Mucosa of stomach (tissue), 1 donor: ENCODE data around the gene PCGF1.

ENCODE experiments used
- H3K27me3 ChIP-seq: one replicate; pipeline ENCODE4 v1.7.0; 2013; ENCODE audit warnings: mild to moderate bottlenecking, low read length; ENCODE audit not compliant: control insufficient read depth, insufficient read depth
- H3K36me3 ChIP-seq: one replicate; pipeline ENCODE4 v1.7.0; 2013; ENCODE audit warnings: low read length; ENCODE audit not compliant: control insufficient read depth, insufficient read depth
- H3K4me1 ChIP-seq: one replicate; pipeline ENCODE4 v1.7.0; 2013; ENCODE audit warnings: mild to moderate bottlenecking, low read length; ENCODE audit not compliant: control insufficient read depth, insufficient read depth
- H3K4me3 ChIP-seq: one replicate; pipeline ENCODE4 v1.7.0; 2013; ENCODE audit warnings: low read length
- H3K9ac ChIP-seq: one replicate; pipeline ENCODE4 v1.7.0; 2013; ENCODE audit warnings: mild to moderate bottlenecking, low read length, moderate library complexity
- H3K9me3 ChIP-seq: one replicate; pipeline ENCODE4 v1.7.0; 2013; ENCODE audit warnings: mild to moderate bottlenecking, low read length, moderate library complexity; ENCODE audit not compliant: control insufficient read depth
- donor health status: Pancreatic carcinoma.

PCGF1 gene

DNA sequence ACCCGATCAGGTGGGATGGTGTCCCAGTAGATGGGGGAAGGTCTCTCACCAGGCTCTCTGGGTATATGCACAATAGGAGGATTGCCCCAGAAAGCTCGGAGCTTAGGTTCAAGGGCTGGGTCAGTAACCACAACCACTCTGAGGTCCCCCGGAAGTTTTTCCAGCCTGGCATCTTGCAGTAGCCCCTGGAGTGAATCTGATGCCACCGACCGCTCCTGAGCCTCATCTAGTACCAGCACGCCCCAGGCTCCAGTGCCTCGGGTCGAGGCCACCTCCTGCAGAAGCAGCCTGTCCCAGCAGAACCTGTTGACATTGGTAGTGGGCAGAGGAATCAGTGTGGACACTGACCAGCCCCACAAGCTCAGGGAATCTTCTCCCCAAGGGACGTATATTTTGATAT is 16.5 kb upstream of the PCGF1 start:
- H3K4me1 ChIP-seq = peaks cover 20% of the 10 kb centered on the region
- no peaks in the 10 kb centered on the region for H3K9me3 ChIP-seq
- no peak overlapping the region for H3K4me3 ChIP-seq
- peaks cover 16% of the 10 kb centered on the region for H3K36me3 ChIP-seq
- H3K27me3 ChIP-seq = peaks cover 6% of the 10 kb centered on the region
- H3K9ac ChIP-seq = no peak overlapping the region

GRCh38 chr2:74522516-74522915 is 15.0 kb upstream of the PCGF1 start:
- peaks cover 19% of the 10 kb centered on the region for H3K27me3 ChIP-seq

GRCh38 chr2:74516650-74517049 is 9.2 kb upstream of the PCGF1 start:
- Histone ChIP-seq H3K9ac (no peak overlapping the region), H3K4me3 (peak overlapping the region; percentile 19), H3K4me1 (peaks cover 21% of the 10 kb centered on the region), H3K36me3 (no peaks in the 10 kb centered on the region), H3K9me3 (no peaks in the 10 kb centered on the region), H3K27me3 (peaks cover 76% of the 10 kb centered on the region)

More at GRCh38 chr2:74522516-74522915, 15.0 kb upstream of the PCGF1 start:
- Histone ChIP-seq H3K4me3 (no peak overlapping the region), H3K9ac (no peak overlapping the region), H3K9me3 (no peaks in the 10 kb centered on the region), H3K4me1 (peaks cover 6% of the 10 kb centered on the region), H3K36me3 (peaks cover 10% of the 10 kb centered on the region)

GRCh38 chr2:74515981-74516633 is 8.6 kb upstream of the PCGF1 start:
- peak overlapping the region; percentile 19 for H3K4me3 ChIP-seq
- no peaks in the 10 kb centered on the region for H3K36me3 ChIP-seq
- H3K4me1 ChIP-seq = peaks cover 21% of the 10 kb centered on the region
- H3K9ac ChIP-seq = no peak overlapping the region
- H3K27me3 ChIP-seq = peaks cover 81% of the 10 kb centered on the region
- no peaks in the 10 kb centered on the region for H3K9me3 ChIP-seq

- Histone ChIP-seq H3K36me3 (no peaks in the 10 kb centered on the region), H3K9me3 (no peaks in the 10 kb centered on the region), H3K4me3 (no peak overlapping the region), H3K9ac (no peak overlapping the region), H3K27me3 (peaks cover 87% of the 10 kb centered on the region), H3K4me1 (peaks cover 21% of the 10 kb centered on the region)
Measured at GRCh38 chr2:74515271-74515980, 7.9 kb upstream of the PCGF1 start.

DNA sequence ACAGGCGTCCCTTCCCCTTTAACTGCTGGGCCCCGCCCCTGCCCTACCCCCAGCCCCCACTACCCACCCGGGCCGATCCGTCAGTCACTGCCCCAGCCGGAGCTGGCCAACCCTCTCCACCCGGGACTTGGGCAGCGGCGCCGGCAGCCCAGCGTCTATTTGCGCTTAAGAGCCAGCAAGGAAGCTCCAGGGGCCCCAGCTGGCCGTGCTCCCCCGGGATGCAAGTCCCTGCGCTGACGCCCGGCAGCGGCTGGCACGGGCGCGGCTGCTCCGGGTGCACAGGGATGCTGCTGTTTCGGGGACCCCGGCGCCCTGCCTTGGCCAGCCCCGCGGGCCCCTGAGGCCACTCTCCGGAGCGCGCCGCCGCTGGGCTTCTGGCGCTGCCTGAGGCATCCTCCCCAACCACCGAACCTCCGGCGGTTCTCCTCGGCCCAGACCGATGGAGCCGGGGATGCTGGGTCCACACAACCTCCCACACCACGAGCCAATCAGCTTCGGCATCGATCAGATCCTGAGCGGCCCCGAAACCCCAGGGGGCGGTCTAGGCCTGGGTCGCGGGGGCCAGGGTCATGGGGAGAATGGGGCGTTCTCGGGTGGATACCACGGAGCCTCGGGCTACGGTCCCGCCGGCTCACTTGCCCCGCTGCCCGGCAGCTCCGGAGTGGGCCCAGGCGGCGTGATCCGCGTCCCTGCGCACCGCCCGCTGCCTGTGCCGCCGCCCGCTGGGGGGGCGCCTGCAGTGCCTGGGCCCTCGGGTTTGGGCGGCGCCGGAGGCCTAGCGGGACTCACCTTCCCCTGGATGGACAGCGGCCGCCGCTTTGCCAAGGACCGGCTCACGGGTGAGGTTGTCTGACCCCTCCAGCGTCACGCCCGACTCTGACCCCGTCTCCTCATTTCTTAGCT is 7.1 kb upstream of the PCGF1 start, which contains the start of gene TLX2:
TSS of gene TLX2 (plus strand) at position 83 of the 903 bp plus-strand sequence. CDS start at position 440, 357 bp downstream.
- no peak within 1 kb of the TSS for H3K4me3 ChIP-seq

DNA sequence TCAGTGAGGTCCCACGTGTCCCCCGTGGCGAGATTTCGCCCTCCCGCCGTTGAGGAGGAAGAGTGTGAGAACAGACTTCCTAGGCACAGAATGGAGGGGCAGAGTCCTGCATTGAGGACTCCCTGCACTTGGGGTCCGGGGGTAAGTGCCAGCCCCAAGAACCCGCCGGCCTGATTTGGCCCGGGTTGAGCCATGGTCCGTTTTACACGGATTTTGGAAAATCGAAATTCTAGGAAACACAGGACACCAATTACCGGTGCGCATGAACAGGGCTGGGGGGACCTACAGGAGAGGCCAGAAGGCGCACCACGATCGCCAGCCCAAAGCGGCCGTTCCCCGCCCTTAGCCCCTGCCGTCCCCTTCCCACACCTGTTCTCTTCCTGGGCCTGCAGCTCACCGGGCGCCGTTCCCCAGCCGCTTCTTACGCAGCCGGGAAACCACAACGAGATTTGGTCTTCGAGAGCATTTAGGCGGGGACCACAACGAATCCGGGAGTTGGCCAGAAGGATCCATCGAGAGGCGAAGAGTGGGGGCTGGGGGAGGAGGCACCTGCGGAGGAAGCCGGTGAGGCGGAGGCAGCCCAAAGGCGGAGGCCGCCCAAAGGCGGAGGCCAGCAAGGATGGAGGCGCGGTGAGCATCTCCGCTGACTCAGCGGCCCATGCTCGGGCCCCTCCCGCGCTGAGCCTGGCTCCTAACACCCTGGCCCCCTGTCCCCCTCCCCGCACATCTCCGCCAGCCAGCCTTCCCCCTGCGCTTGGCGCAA is 6.3 kb upstream of the PCGF1 start:
- peaks cover 21% of the 10 kb centered on the region for H3K4me1 ChIP-seq
- H3K4me3 ChIP-seq = no peak overlapping the region
- no peaks in the 10 kb centered on the region for H3K36me3 ChIP-seq
- H3K27me3 ChIP-seq = peaks cover 91% of the 10 kb centered on the region
- H3K9me3 ChIP-seq = no peaks in the 10 kb centered on the region
- no peak overlapping the region for H3K9ac ChIP-seq

More for the DNA sequence above, 7.1 kb upstream of the PCGF1 start, which contains the start of gene TLX2:
- Histone ChIP-seq H3K36me3 (no peaks in the 10 kb centered on the region), H3K27me3 (peaks cover 95% of the 10 kb centered on the region), H3K9ac (no peak within 1 kb of the TSS), H3K9me3 (no peaks in the 10 kb centered on the region), H3K4me1 (peaks cover 21% of the 10 kb centered on the region)

DNA sequence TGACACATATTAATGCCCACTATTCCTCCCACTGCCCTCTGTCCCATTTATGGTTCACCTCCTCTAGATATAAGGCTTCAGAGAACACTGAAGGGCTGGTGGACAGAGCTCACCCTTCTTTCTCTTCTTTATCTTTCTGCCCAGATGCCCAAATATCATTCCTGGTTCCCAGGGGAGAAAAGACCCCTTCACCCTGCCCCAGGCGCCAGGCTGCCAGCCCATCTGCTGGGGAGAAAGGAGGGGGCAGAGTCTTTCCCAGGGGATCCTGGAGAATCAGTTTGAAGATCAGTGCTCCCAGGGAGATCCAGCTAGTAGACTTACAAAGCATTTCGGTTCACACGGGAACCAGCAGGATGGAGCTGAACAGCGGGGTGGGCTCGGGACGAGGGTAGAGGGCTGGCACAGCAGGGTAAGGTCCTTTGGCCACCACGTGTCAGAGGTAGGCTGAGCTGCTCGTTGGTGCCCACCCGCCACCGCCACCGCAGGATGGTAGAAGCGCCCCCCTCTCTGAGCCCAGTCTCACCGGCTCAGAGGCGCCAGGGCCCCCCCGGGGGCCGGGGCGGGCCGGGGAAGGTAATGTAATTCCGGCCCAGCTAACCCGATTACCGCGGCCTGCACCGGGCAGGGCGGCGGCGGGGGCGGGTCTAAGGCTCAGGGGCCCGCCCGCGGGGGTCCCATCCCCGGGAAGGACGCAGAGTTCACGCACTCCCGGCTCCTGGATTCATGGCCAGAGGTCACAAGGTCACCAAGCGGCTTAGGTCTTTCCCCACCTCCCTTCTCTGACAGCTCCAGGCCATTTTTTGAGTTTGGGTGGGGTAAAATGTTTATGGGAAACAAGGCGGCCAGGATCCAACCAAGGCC is 5.5 kb upstream of the PCGF1 start:
- no peak overlapping the region for H3K9ac ChIP-seq
- no peaks in the 10 kb centered on the region for H3K36me3 ChIP-seq
- H3K4me1 ChIP-seq = peaks cover 27% of the 10 kb centered on the region
- no peaks in the 10 kb centered on the region for H3K9me3 ChIP-seq
- H3K27me3 ChIP-seq = peaks cover 89% of the 10 kb centered on the region
- no peak overlapping the region for H3K4me3 ChIP-seq

- Histone ChIP-seq H3K4me3 (no peak overlapping the region), H3K9me3 (no peaks in the 10 kb centered on the region), H3K9ac (no peak overlapping the region), H3K36me3 (no peaks in the 10 kb centered on the region), H3K4me1 (peaks cover 31% of the 10 kb centered on the region), H3K27me3 (peaks cover 76% of the 10 kb centered on the region)
Measured at GRCh38 chr2:74511104-74511989, 3.9 kb upstream of the PCGF1 start.

GRCh38 chr2:74510272-74510671 is 2.8 kb upstream of the PCGF1 start:
- H3K4me1 ChIP-seq = peaks cover 36% of the 10 kb centered on the region
- H3K9ac ChIP-seq = no peak overlapping the region
- H3K36me3 ChIP-seq = no peaks in the 10 kb centered on the region
- no peaks in the 10 kb centered on the region for H3K9me3 ChIP-seq
- H3K4me3 ChIP-seq = no peak overlapping the region
- H3K27me3 ChIP-seq = peaks cover 66% of the 10 kb centered on the region
